ENCODE measurements around the gene PTX4.

Gene PTX4

GRCh38 chr16:1452530-1452929 lies 36.2 kb downstream of the PTX4 start:
- H3K4me3 ChIP-seq (replicated peaks; ENCODE audit: low read depth, low read length): no peak overlapping the region
- no peak for TF ChIP-seq CTCF (IDR thresholded peaks at IDR 0.05; ENCODE audit: low read length, missing control alignments)
- DNase-seq (ENCODE audit: low read depth): no peak

GRCh38 chr16:1451702-1452392 lies 36.9 kb downstream of the PTX4 start:
- no peak for TF ChIP-seq CTCF (IDR thresholded peaks at IDR 0.05; ENCODE audit: low read length, missing control alignments)
- DNase-seq (ENCODE audit: low read depth): no peak
- no peak overlapping the region for H3K4me3 ChIP-seq (replicated peaks; ENCODE audit: low read depth, low read length)

- no peak for DNase-seq (ENCODE audit: low read depth)
- TF ChIP-seq CTCF (IDR thresholded peaks at IDR 0.05; ENCODE audit: low read length, missing control alignments): no peak
- H3K4me3 ChIP-seq (replicated peaks; ENCODE audit: low read depth, low read length): no peak overlapping the region
These were observed 37.9 kb downstream of the PTX4 start for GRCh38 chr16:1450841-1451240.

GRCh38 chr16:1450218-1450617 lies 38.5 kb downstream of the PTX4 start:
- H3K4me3 ChIP-seq (replicated peaks; ENCODE audit: low read depth, low read length): no peak overlapping the region
- DNase-seq (ENCODE audit: low read depth): no peak
- TF ChIP-seq CTCF (IDR thresholded peaks at IDR 0.05; ENCODE audit: low read length, missing control alignments): no peak

- no peak for DNase-seq (ENCODE audit: low read depth)
- no peak for TF ChIP-seq CTCF (IDR thresholded peaks at IDR 0.05; ENCODE audit: low read length, missing control alignments)
- H3K4me3 ChIP-seq (replicated peaks; ENCODE audit: low read depth, low read length): no peak overlapping the region
These were observed 39.4 kb downstream of the PTX4 start for GRCh38 chr16:1449201-1449788.

GRCh38 chr16:1448536-1449116 lies 40.1 kb downstream of the PTX4 start:
- TF ChIP-seq CTCF (IDR thresholded peaks at IDR 0.05; ENCODE audit: low read length, missing control alignments): no peak

More at GRCh38 chr16:1448536-1449116, 40.1 kb downstream of the PTX4 start:
- no peak for DNase-seq (ENCODE audit: low read depth)
- H3K4me3 ChIP-seq (replicated peaks; ENCODE audit: low read depth, low read length): no peak overlapping the region
